SW 1271 (cell line): ENCODE measurements around the gene TMPRSS11A.

ENCODE experiments used
- DNase-seq, 2 experiments: peaks; one replicate each; lab custom pipeline; 2025; lab: John Stamatoyannopoulos, UW

The TMPRSS11A gene

GRCh38 chr4:67963356-67963755 is at the start of gene TMPRSS11A:
TSS of gene TMPRSS11A (minus strand) at chr4:67963493. CDS start at chr4:67963393, 100 bp downstream.
- no peak for DNase-seq

- no peak for DNase-seq
Observed at GRCh38 chr4:68011684-68012083, 48.4 kb upstream of the TMPRSS11A start.

- no peak for DNase-seq
Observed at GRCh38 chr4:68002906-68003305, 39.6 kb upstream of the TMPRSS11A start.

GRCh38 chr4:67996127-67996526 is 32.8 kb upstream of the TMPRSS11A start:
- DNase-seq, result no peak

GRCh38 chr4:67988991-67989390 is 25.7 kb upstream of the TMPRSS11A start:
- DNase-seq, result no peak

GRCh38 chr4:67983333-67983732 is 20.0 kb upstream of the TMPRSS11A start:
- DNase-seq, result no peak

- DNase-seq, result no peak
Observed at GRCh38 chr4:67980512-67980911, 17.2 kb upstream of the TMPRSS11A start.

GRCh38 chr4:67973608-67974007 is 10.3 kb upstream of the TMPRSS11A start:
- DNase-seq, result no peak

- no peak for DNase-seq
Observed at GRCh38 chr4:67954890-67955289, 8.4 kb downstream of the TMPRSS11A start.

- DNase-seq, result no peak
Observed at GRCh38 chr4:67941074-67941473, 22.2 kb downstream of the TMPRSS11A start.

GRCh38 chr4:67940506-67940905 is 22.8 kb downstream of the TMPRSS11A start:
- DNase-seq, result no peak

GRCh38 chr4:67939195-67939594 is 24.1 kb downstream of the TMPRSS11A start:
- DNase-seq, result no peak

- no peak for DNase-seq
Observed at GRCh38 chr4:67935888-67936287, 27.4 kb downstream of the TMPRSS11A start.

- DNase-seq, result no peak
Observed at GRCh38 chr4:67934628-67935027, 28.7 kb downstream of the TMPRSS11A start.

GRCh38 chr4:67933755-67934154 is 29.5 kb downstream of the TMPRSS11A start:
- DNase-seq, result no peak

- DNase-seq, result no peak
Observed at GRCh38 chr4:67933038-67933437, 30.3 kb downstream of the TMPRSS11A start.

- no peak for DNase-seq
Observed at GRCh38 chr4:67931256-67931655, 32.0 kb downstream of the TMPRSS11A start.

GRCh38 chr4:67929426-67929825 is 33.9 kb downstream of the TMPRSS11A start:
- DNase-seq, result no peak

- DNase-seq, result no peak
Observed at GRCh38 chr4:67928546-67928945, 34.7 kb downstream of the TMPRSS11A start.

GRCh38 chr4:67927251-67927650 is 36.0 kb downstream of the TMPRSS11A start:
- DNase-seq, result no peak

- no peak for DNase-seq
Observed at GRCh38 chr4:67926485-67926884, 36.8 kb downstream of the TMPRSS11A start.

- DNase-seq, result no peak
Observed at GRCh38 chr4:67922697-67923096, 40.6 kb downstream of the TMPRSS11A start.

- no peak for DNase-seq
Observed at GRCh38 chr4:67918428-67918827, 44.9 kb downstream of the TMPRSS11A start.

- no peak for DNase-seq
Observed at GRCh38 chr4:67915400-67915966, 47.8 kb downstream of the TMPRSS11A start.

- DNase-seq, result no peak
Observed at GRCh38 chr4:67912080-67912479, 51.2 kb downstream of the TMPRSS11A start.
